CD14-positive monocyte (primary cell): ENCODE data around the gene NDRG3. TPM values are rescaled to one million over a fixed set of nuclear protein-coding genes. Genes with fewer than 3 reads are reported as not detected.

ENCODE experiments used
- DNase-seq, 3 donors: peaks; one replicate each; pipeline ENCODE4 v3.0.0-alpha.2; 2011 to 2022
- H2AFZ ChIP-seq: 2 replicates; pipeline ENCODE4 v1.6.0; 2012; ENCODE audit warnings: mild to moderate bottlenecking, low read depth, low read length, inconsistent platforms; ENCODE audit not compliant: insufficient read depth, poor library complexity, severe bottlenecking
- H3K27ac ChIP-seq, 2 donors: 1 replicate in 1 of 2; 2 replicates in 1 of 2; pipeline ENCODE4 v1.5.1; 2012 to 2013; ENCODE audit warnings: low read length in 2 of 2, control low read depth in 1 of 2, inconsistent platforms in 1 of 2, low read depth in 1 of 2, mild to moderate bottlenecking in 1 of 2
- H3K27me3 ChIP-seq, 2 donors: one replicate each; pipeline versions ENCODE4 v1.6.0 to v1.6.1; 2011 to 2013; ENCODE audit warnings: low read length in 2 of 2; ENCODE audit not compliant: control insufficient read depth in 2 of 2, insufficient read depth in 2 of 2
- H3K36me3 ChIP-seq, 2 donors: replicated peaks in 1 of 2; 1 replicate in 1 of 2; 2 replicates in 1 of 2; pipeline versions ENCODE4 v1.5.1 to v1.6.1; 2012 to 2013; ENCODE audit warnings: low read length in 2 of 2, control low read depth in 1 of 2, inconsistent platforms in 1 of 2, mild to moderate bottlenecking in 1 of 2; ENCODE audit not compliant: insufficient read depth in 2 of 2, control insufficient read depth in 1 of 2
- H3K4me1 ChIP-seq, 2 donors: 1 replicate in 1 of 2; 2 replicates in 1 of 2; pipeline versions ENCODE4 v1.5.1 to v1.6.1; 2012 to 2013; ENCODE audit warnings: low read length in 2 of 2, control low read depth in 1 of 2, inconsistent platforms in 1 of 2, mild to moderate bottlenecking in 1 of 2, moderate library complexity in 1 of 2; ENCODE audit not compliant: insufficient read depth in 2 of 2, control insufficient read depth in 1 of 2
- H3K4me2 ChIP-seq: replicated peaks from 2 replicates; pipeline ENCODE3; 2012; ENCODE audit warnings: low read length, moderate library complexity, mild to moderate bottlenecking; ENCODE audit not compliant: poor library complexity, severe bottlenecking; ENCODE audit errors: extremely low read depth
- H3K4me3 ChIP-seq, 3 experiments: fragments of 200-600 bp in 1 of 3; sonication (generic) in 1 of 3; replicated peaks in 1 of 3; 1 replicate in 2 of 3; 2 replicates in 1 of 3; pipeline ENCODE4 v1.5.1; 2011 to 2013; ENCODE audit warnings: low read length in 3 of 3, mild to moderate bottlenecking in 3 of 3, control low read depth in 2 of 3, low read depth in 2 of 3, inconsistent platforms in 1 of 3, moderate library complexity in 1 of 3
- H3K79me2 ChIP-seq: 2 replicates; pipeline ENCODE4 v1.6.0; 2012; ENCODE audit warnings: mild to moderate bottlenecking, control low read depth, inconsistent platforms, low read length, moderate library complexity; ENCODE audit not compliant: insufficient read depth
- H3K9ac ChIP-seq: 2 replicates; pipeline ENCODE4 v1.6.0; 2017; ENCODE audit warnings: low read length, mild to moderate bottlenecking; ENCODE audit not compliant: insufficient read depth, poor library complexity, severe bottlenecking
- H3K9me3 ChIP-seq, 2 donors: replicated peaks in 1 of 2; 1 replicate in 1 of 2; 2 replicates in 1 of 2; pipeline versions ENCODE4 v1.5.1 to v1.6.1; 2012 to 2013; ENCODE audit warnings: low read length in 2 of 2, control low read depth in 1 of 2; ENCODE audit not compliant: control insufficient read depth in 1 of 2, insufficient read depth in 1 of 2
- H4K20me1 ChIP-seq: 2 replicates; pipeline ENCODE4 v1.6.0; 2012; ENCODE audit warnings: mild to moderate bottlenecking, low read length, control low read depth, moderate library complexity; ENCODE audit not compliant: insufficient read depth
- H3K27ac Mint-ChIP-seq, 7 donors: one replicate each; pipeline ENCODE4 v1.8.0; 2020; ENCODE audit warnings: mild to moderate bottlenecking in 7 of 7, mixed read lengths in 7 of 7, moderate library complexity in 6 of 7, inconsistent platforms in 2 of 7
- H3K27me3 Mint-ChIP-seq, 3 donors: one replicate each; pipeline ENCODE4 v1.8.0; 2021 to 2022; ENCODE audit warnings: low read depth in 3 of 3, mild to moderate bottlenecking in 3 of 3, mixed read lengths in 3 of 3, moderate library complexity in 3 of 3, inconsistent platforms in 1 of 3
- H3K36me3 Mint-ChIP-seq, 2 donors: one replicate each; pipeline ENCODE4 v1.8.0; 2020; ENCODE audit warnings: mixed read lengths in 2 of 2, inconsistent platforms in 1 of 2, mild to moderate bottlenecking in 1 of 2
- H3K4me1 Mint-ChIP-seq: one replicate; pipeline ENCODE4 v1.8.0; 2020; ENCODE audit warnings: mild to moderate bottlenecking, mixed read lengths
- H3K4me3 Mint-ChIP-seq, 2 donors: one replicate each; pipeline ENCODE4 v1.8.0; 2020; ENCODE audit warnings: mild to moderate bottlenecking in 2 of 2, mixed read lengths in 2 of 2, moderate library complexity in 1 of 2
- H3K9me3 Mint-ChIP-seq, 7 donors: one replicate each; pipeline ENCODE4 v1.8.0; 2020 to 2022; ENCODE audit warnings: mixed read lengths in 7 of 7, mild to moderate bottlenecking in 6 of 7, moderate library complexity in 6 of 7, inconsistent platforms in 2 of 7
- CTCF ChIP-seq: fragments of 200-600 bp; IDR thresholded peaks from one replicate; pipeline ENCODE4 v1.8.0; 2022; ENCODE audit warnings: antibody characterized with exemption, mild to moderate bottlenecking
- WGBS: methylation state at CpG from one replicate; pipeline ENCODE4 v1.1.5; 2013; ENCODE audit warnings: missing lambda C conversion rate; ENCODE audit not compliant: insufficient coverage; 5-methylcytosine and 5-hydroxymethylcytosine counted together
- intact Hi-C, 2 donors: fragments of 100-400 bp; cut with micrococcal nuclease; formaldehyde crosslinking; loops; one replicate each; pipeline versions ENCODE4 v1.15.0 to v1.15.1; 2023
- polyA plus RNA-seq, 3 donors: library from polyadenylated mRNA; depleted of rRNA in 1 of 3; unstranded in 2 of 3; stranded (reverse) in 1 of 3; fragments of 300-500 nt in 2 of 3; fragments of >200 nt in 1 of 3; fragmentation: Illumina TruSeq in 2 of 3; gene quantifications; 1 replicate in 2 of 3; 2 replicates in 1 of 3; pipeline ENCODE4 v1.2.3, GENCODE V29; 2012 to 2021

NDRG3 gene
- polyA plus RNA-seq, 3 donors: 16.0 to 23.2 (median 21.7) TPM

GRCh38 chr20:36784900-36785299 lies 39.0 kb upstream of the NDRG3 start:
- no peak for TF ChIP-seq CTCF
- Histone ChIP-seq H3K27me3 (no peaks in the 10 kb centered on the region), H3K4me2 (no peak overlapping the region), H3K9ac (no peak overlapping the region), H3K4me3 (no peak overlapping the region), H4K20me1 (no peaks in the 10 kb centered on the region), H3K9me3 (no peaks in the 10 kb centered on the region), H3K36me3 (peaks cover 21 to 35% of the 10 kb centered on the region in 2 donors), H3K79me2 (no peaks in the 10 kb centered on the region), H3K27ac (no peak overlapping the region), H2AFZ (no peak overlapping the region), H3K4me1 (no peaks in the 10 kb centered on the region)
- no peak overlapping the region for H3K4me3 Mint-ChIP-seq
- H3K9me3 Mint-ChIP-seq: no peaks in the 10 kb centered on the region
- intact Hi-C loops: no loop called here
- no peaks in the 10 kb centered on the region for H3K4me1 Mint-ChIP-seq
- H3K27me3 Mint-ChIP-seq: peaks cover 1 to 2% (median 2%) of the 10 kb centered on the region in 3 donors
- H3K27ac Mint-ChIP-seq: no peak overlapping the region
- peaks cover 39 to 44% of the 10 kb centered on the region in 2 donors for H3K36me3 Mint-ChIP-seq
- no peak for DNase-seq
- WGBS: 94% methylated on average over 2 of the region's 9 CpGs

GRCh38 chr20:36784116-36784515 lies 38.2 kb upstream of the NDRG3 start:
- Histone ChIP-seq H3K4me2 (no peak overlapping the region), H3K4me3 (no peak overlapping the region), H3K9ac (no peak overlapping the region), H2AFZ (no peak overlapping the region), H3K9me3 (no peaks in the 10 kb centered on the region), H3K36me3 (peaks cover 21 to 35% of the 10 kb centered on the region in 2 donors), H3K27ac (no peak overlapping the region), H3K79me2 (no peaks in the 10 kb centered on the region), H4K20me1 (no peaks in the 10 kb centered on the region), H3K4me1 (no peaks in the 10 kb centered on the region), H3K27me3 (no peaks in the 10 kb centered on the region)
- Mint-ChIP-seq H3K27ac (no peak overlapping the region), H3K4me1 (no peaks in the 10 kb centered on the region), H3K9me3 (no peaks in the 10 kb centered on the region), H3K27me3 (peaks cover 1 to 2% (median 2%) of the 10 kb centered on the region in 3 donors), H3K4me3 (no peak overlapping the region), H3K36me3 (peaks cover 38 to 44% of the 10 kb centered on the region in 2 donors)
- DNase-seq: no peak
- intact Hi-C loops: no loop called here
- no peak for TF ChIP-seq CTCF
- WGBS: 97% methylated on average over 6 of the region's 7 CpGs
